Measurements from ENCODE around the gene EBF3.

- TF ChIP-seq CTCF (IDR thresholded peaks at IDR 0.05 in 8 of 11, conservative IDR thresholded peaks at IDR 0.05 in 3 of 11): no peak
- peak in 1 of 3 donors; percentile 6 for TF ChIP-seq POLR2AphosphoS5 (IDR thresholded peaks at IDR 0.05)
Measured at GRCh38 chr10:129963641-129964501, at the start of gene EBF3.
